ENCODE results near the gene SMIM10.

The SMIM10 gene

DNA sequence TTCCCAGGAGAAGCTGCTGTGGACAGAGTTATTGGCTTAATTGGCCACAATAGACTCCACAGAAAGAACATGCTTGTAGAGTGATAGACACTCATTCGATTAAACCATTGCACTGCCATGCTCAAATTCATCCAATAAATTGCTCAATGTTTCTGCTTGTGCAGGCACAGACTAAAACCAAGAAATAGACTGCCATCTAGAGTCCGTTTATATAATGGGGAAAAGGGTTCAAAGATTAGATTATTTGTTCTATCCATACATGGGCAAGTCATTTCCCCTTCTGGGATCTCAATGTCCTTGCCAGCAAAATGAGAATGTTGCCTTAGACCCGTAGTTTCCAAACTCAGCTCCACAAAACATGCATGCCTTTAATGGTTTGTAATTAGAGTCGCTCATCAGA, 8.7 kb downstream of the SMIM10 start:
- DNase-seq = peak in 1 of 2 donors; percentile 59
- no CpG with 5 or more reads among the region's 4 CpGs for WGBS (ENCODE audit: extremely low coverage, insufficient coverage, insufficient read length)

DNA sequence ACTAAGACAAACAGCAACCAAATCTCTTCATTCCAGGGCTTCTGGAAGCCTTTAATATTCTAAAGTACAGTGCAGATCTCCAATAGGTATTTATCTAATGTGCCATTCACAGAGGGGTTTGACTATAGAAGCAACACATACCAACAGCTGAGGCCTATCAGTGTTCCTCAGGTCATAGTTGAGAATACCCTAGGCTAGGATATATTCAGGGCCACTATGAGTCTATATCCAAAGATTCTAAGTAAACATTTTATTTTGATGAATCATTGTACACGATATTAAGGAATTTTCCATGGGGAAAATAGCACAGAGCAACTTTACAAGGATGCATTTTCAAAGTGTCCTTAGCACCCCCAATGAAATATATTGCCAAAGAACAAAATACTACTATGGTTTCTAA, 9.7 kb downstream of the SMIM10 start:
- Histone ChIP-seq H2AFZ (ENCODE audit: insufficient read depth, low read length, poor library complexity) (no peak overlapping the region), H3K4me1 (ENCODE audit: control insufficient read depth in 1 of 2, insufficient read depth in 2 of 2, low read length in 2 of 2) (peaks cover 2% of the 10 kb centered on the region in 2 experiments), H3K4me3 (ENCODE audit: low read depth, low read length) (no peak overlapping the region), H3K4ac (ENCODE audit: low read depth, low read length) (no peak overlapping the region), H3K9ac (ENCODE audit: low read length) (no peak overlapping the region), H4K91ac (ENCODE audit: low read depth, low read length) (no peak overlapping the region), H4K12ac (ENCODE audit: low read depth, low read length) (no peak overlapping the region), H2BK12ac (ENCODE audit: low read length) (no peak overlapping the region), H2BK120ac (ENCODE audit: insufficient read depth, low read length, poor library complexity) (no peak overlapping the region), H4K8ac (ENCODE audit: low read depth, low read length) (no peak overlapping the region), H2BK5ac (ENCODE audit: low read depth, low read length, poor library complexity) (no peak overlapping the region), H3K79me1 (ENCODE audit: low read length) (peaks cover 2% of the 10 kb centered on the region), H3K4me2 (ENCODE audit: low read length) (no peak overlapping the region), H3K18ac (ENCODE audit: low read length) (no peak overlapping the region), H3K27me3 (ENCODE audit: insufficient read depth, low read length) (no peaks in the 10 kb centered on the region), H3K79me2 (ENCODE audit: control insufficient read depth, insufficient read depth, low read length, poor library complexity) (peaks cover 1% of the 10 kb centered on the region), H3K27ac (ENCODE audit: low read depth, low read length) (no peak overlapping the region), H3K9me3 (ENCODE audit: insufficient read depth, low read depth, low read length) (no peaks in the 10 kb centered on the region), H2AK5ac (ENCODE audit: low read length) (no peak overlapping the region), H3K36me3 (ENCODE audit: control insufficient read depth in 1 of 2, insufficient read depth in 2 of 2, low read length in 2 of 2) (no peaks in the 10 kb centered on the region), H3K23ac (ENCODE audit: low read length) (no peak overlapping the region), H3K14ac (ENCODE audit: low read length) (no peak overlapping the region)
- WGBS (ENCODE audit: extremely low coverage, insufficient coverage, insufficient read length) = no CpG with 5 or more reads among the region's 1 CpG
- no peak for DNase-seq

More for the DNA sequence above, 8.7 kb downstream of the SMIM10 start:
- Histone ChIP-seq H3K27me3 (ENCODE audit: insufficient read depth, low read length) (no peaks in the 10 kb centered on the region), H3K27ac (ENCODE audit: low read depth, low read length) (no peak overlapping the region), H2BK5ac (ENCODE audit: low read depth, low read length, poor library complexity) (no peak overlapping the region), H2BK120ac (ENCODE audit: insufficient read depth, low read length, poor library complexity) (no peak overlapping the region), H3K36me3 (ENCODE audit: control insufficient read depth in 1 of 2, insufficient read depth in 2 of 2, low read length in 2 of 2) (no peaks in the 10 kb centered on the region), H4K91ac (ENCODE audit: low read depth, low read length) (no peak overlapping the region), H3K79me2 (ENCODE audit: control insufficient read depth, insufficient read depth, low read length, poor library complexity) (peaks cover 1% of the 10 kb centered on the region), H3K9ac (ENCODE audit: low read length) (no peak overlapping the region), H3K4me1 (ENCODE audit: control insufficient read depth in 1 of 2, insufficient read depth in 2 of 2, low read length in 2 of 2) (peaks cover 1 to 2% of the 10 kb centered on the region in 2 experiments), H3K4me3 (ENCODE audit: low read depth, low read length) (no peak overlapping the region), H2AFZ (ENCODE audit: insufficient read depth, low read length, poor library complexity) (no peak overlapping the region), H4K8ac (ENCODE audit: low read depth, low read length) (no peak overlapping the region), H2BK12ac (ENCODE audit: low read length) (no peak overlapping the region), H3K4ac (ENCODE audit: low read depth, low read length) (no peak overlapping the region), H3K4me2 (ENCODE audit: low read length) (no peak overlapping the region), H2AK5ac (ENCODE audit: low read length) (no peak overlapping the region), H3K9me3 (ENCODE audit: insufficient read depth, low read depth, low read length) (no peaks in the 10 kb centered on the region), H4K12ac (ENCODE audit: low read depth, low read length) (no peak overlapping the region), H3K23ac (ENCODE audit: low read length) (no peak overlapping the region), H3K18ac (ENCODE audit: low read length) (no peak overlapping the region), H3K14ac (ENCODE audit: low read length) (no peak overlapping the region), H3K79me1 (ENCODE audit: low read length) (peaks cover 2% of the 10 kb centered on the region)

DNA sequence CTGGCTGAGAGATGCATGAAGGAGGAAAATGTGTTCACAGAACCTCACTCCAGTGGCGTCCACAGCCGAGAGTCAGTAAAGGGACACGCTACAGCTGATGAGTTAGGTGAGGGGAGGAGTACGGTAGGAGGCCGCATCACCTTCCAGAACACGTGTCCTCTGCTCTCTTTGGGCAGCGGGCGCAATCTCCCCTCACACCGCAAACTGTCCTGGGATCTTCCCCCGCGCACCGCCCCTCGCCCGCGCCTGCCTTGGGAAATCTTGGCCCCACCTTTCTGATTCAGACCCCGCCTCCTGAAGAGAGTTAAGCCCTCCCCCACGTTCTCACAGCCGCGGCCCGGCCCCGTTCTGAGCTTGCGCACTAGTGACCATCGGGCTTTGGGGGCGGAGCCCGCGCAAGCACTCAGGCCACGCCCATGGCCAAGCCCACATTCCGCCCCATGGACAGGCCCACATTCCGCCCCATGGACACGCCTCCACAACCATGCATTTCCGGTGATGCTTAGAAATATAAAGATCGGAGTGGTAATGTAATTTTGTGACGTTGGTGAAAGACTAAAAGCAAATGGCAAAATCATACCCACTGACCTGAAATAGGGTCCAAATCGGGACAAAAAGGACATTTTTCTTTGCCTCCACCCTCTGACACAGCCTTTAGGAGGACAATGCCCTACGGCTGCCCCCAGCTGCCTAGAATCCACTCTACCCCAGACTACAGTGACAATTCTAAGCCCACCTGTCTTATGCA, 13.3 kb downstream of the SMIM10 start:
- Histone ChIP-seq H3K4ac (ENCODE audit: low read depth, low read length) (no peak overlapping the region), H3K79me1 (ENCODE audit: low read length) (peaks cover 2% of the 10 kb centered on the region), H3K14ac (ENCODE audit: low read length) (peak overlapping the region; percentile 15), H3K4me2 (ENCODE audit: low read length) (peak overlapping the region; percentile 77), H3K4me1 (ENCODE audit: control insufficient read depth in 1 of 2, insufficient read depth in 2 of 2, low read length in 2 of 2) (peaks cover 2% of the 10 kb centered on the region in 2 experiments), H3K23ac (ENCODE audit: low read length) (no peak overlapping the region), H2BK12ac (ENCODE audit: low read length) (peak overlapping the region; percentile 71), H3K79me2 (ENCODE audit: control insufficient read depth, insufficient read depth, low read length, poor library complexity) (peaks cover 1% of the 10 kb centered on the region), H3K36me3 (ENCODE audit: control insufficient read depth in 1 of 2, insufficient read depth in 2 of 2, low read length in 2 of 2) (no peaks in the 10 kb centered on the region), H4K12ac (ENCODE audit: low read depth, low read length) (peak overlapping the region; percentile 81), H3K9ac (ENCODE audit: low read length) (no peak overlapping the region), H3K27me3 (ENCODE audit: insufficient read depth, low read length) (no peaks in the 10 kb centered on the region), H3K18ac (ENCODE audit: low read length) (peak overlapping the region; percentile 65), H4K91ac (ENCODE audit: low read depth, low read length) (peak overlapping the region; percentile 13), H2BK120ac (ENCODE audit: insufficient read depth, low read length, poor library complexity) (no peak overlapping the region), H2AK5ac (ENCODE audit: low read length) (no peak overlapping the region), H4K8ac (ENCODE audit: low read depth, low read length) (peak overlapping the region; percentile 87), H3K4me3 (ENCODE audit: low read depth, low read length) (peak overlapping the region; percentile 64), H2BK5ac (ENCODE audit: low read depth, low read length, poor library complexity) (no peak overlapping the region), H2AFZ (ENCODE audit: insufficient read depth, low read length, poor library complexity) (peak overlapping the region; percentile 81), H3K9me3 (ENCODE audit: insufficient read depth, low read depth, low read length) (no peaks in the 10 kb centered on the region), H3K27ac (ENCODE audit: low read depth, low read length) (peak overlapping the region; percentile 39)
- WGBS (ENCODE audit: extremely low coverage, insufficient coverage, insufficient read length) = no CpG with 5 or more reads among the region's 35 CpGs
- peak; percentile 79 to 91 for DNase-seq

DNA sequence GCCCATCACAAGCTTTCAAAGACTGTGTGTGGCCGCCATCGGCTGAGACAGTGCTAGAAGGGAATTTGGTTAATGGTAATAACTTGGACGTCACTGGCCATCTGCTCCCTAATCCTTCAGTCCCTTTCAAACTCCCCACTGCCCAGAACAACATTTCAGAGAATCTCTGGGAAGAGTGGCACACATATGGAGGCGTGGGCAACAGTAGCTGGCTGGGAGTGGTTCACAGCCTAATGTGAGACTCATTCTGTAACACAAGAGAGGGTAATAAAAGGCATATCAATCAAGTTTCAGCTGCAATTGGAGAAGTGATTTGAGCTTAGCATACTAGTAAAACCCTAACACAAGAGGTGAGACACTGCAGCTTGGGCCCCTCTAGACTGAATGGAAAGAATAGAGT, 15.4 kb downstream of the SMIM10 start:
- H2AK5ac ChIP-seq (ENCODE audit: low read length) = no peak overlapping the region
- H3K27ac ChIP-seq (ENCODE audit: low read depth, low read length) = no peak overlapping the region
- H4K12ac ChIP-seq (ENCODE audit: low read depth, low read length) = no peak overlapping the region
- peaks cover 10 to 13% of the 10 kb centered on the region in 2 experiments for H3K4me1 ChIP-seq (ENCODE audit: control insufficient read depth in 1 of 2, insufficient read depth in 2 of 2, low read length in 2 of 2)
- peaks cover 1% of the 10 kb centered on the region for H3K79me2 ChIP-seq (ENCODE audit: control insufficient read depth, insufficient read depth, low read length, poor library complexity)
- no peak overlapping the region for H2BK12ac ChIP-seq (ENCODE audit: low read length)
- no peak overlapping the region for H2BK5ac ChIP-seq (ENCODE audit: low read depth, low read length, poor library complexity)
- H3K14ac ChIP-seq (ENCODE audit: low read length) = no peak overlapping the region
- peaks cover 2% of the 10 kb centered on the region for H3K79me1 ChIP-seq (ENCODE audit: low read length)
- no peak overlapping the region for H3K23ac ChIP-seq (ENCODE audit: low read length)
- H3K27me3 ChIP-seq (ENCODE audit: insufficient read depth, low read length) = no peaks in the 10 kb centered on the region
- no peaks in the 10 kb centered on the region for H3K9me3 ChIP-seq (ENCODE audit: insufficient read depth, low read depth, low read length)
- H3K4me3 ChIP-seq (ENCODE audit: low read depth, low read length) = no peak overlapping the region
- no peak overlapping the region for H3K9ac ChIP-seq (ENCODE audit: low read length)
- no peak overlapping the region for H2AFZ ChIP-seq (ENCODE audit: insufficient read depth, low read length, poor library complexity)
- no peak overlapping the region for H2BK120ac ChIP-seq (ENCODE audit: insufficient read depth, low read length, poor library complexity)
- H4K91ac ChIP-seq (ENCODE audit: low read depth, low read length) = no peak overlapping the region
- DNase-seq = no peak
- H3K18ac ChIP-seq (ENCODE audit: low read length) = no peak overlapping the region
- H3K4me2 ChIP-seq (ENCODE audit: low read length) = no peak overlapping the region
- H3K4ac ChIP-seq (ENCODE audit: low read depth, low read length) = no peak overlapping the region
- no peak overlapping the region for H4K8ac ChIP-seq (ENCODE audit: low read depth, low read length)
- H3K36me3 ChIP-seq (ENCODE audit: control insufficient read depth in 1 of 2, insufficient read depth in 2 of 2, low read length in 2 of 2) = no peaks in the 10 kb centered on the region
- no CpG with 5 or more reads among the region's 4 CpGs for WGBS (ENCODE audit: extremely low coverage, insufficient coverage, insufficient read length)

Data from trophoblast cell (in vitro differentiated cells and primary cell).